Trophoblast cell (in vitro differentiated cells and primary cell): ENCODE data around the gene SPATA21.
A peak's percentile ranks its signal among the peaks of the same experiment; 100 is the strongest.

Source experiments
- DNase-seq, 2 donors: peaks; one replicate each; pipeline ENCODE4 v3.0.0-alpha.2; 2016
- H2AFZ ChIP-seq: 2 replicates; pipeline ENCODE4 v1.6.1; 2013; ENCODE audit warnings: low read length, moderate library complexity, mild to moderate bottlenecking; ENCODE audit not compliant: insufficient read depth, poor library complexity
- H2AK5ac ChIP-seq: 2 replicates; pipeline ENCODE4 v1.6.1; 2013; ENCODE audit warnings: mild to moderate bottlenecking, low read length
- H2BK120ac ChIP-seq: 2 replicates; pipeline ENCODE4 v1.6.1; 2013; ENCODE audit warnings: low read length, mild to moderate bottlenecking, moderate library complexity; ENCODE audit not compliant: insufficient read depth, poor library complexity
- H2BK12ac ChIP-seq: 2 replicates; pipeline ENCODE4 v1.6.1; 2013; ENCODE audit warnings: mild to moderate bottlenecking, low read length, moderate library complexity
- H2BK5ac ChIP-seq: 2 replicates; pipeline ENCODE4 v1.6.1; 2013; ENCODE audit warnings: low read length, low read depth, moderate library complexity, mild to moderate bottlenecking; ENCODE audit not compliant: poor library complexity
- H3K14ac ChIP-seq: 2 replicates; pipeline ENCODE4 v1.6.1; 2013; ENCODE audit warnings: mild to moderate bottlenecking, low read length
- H3K18ac ChIP-seq: 2 replicates; pipeline ENCODE4 v1.6.1; 2013; ENCODE audit warnings: mild to moderate bottlenecking, low read length
- H3K23ac ChIP-seq: 2 replicates; pipeline ENCODE4 v1.6.1; 2013; ENCODE audit warnings: low read length
- H3K27ac ChIP-seq: 2 replicates; pipeline ENCODE4 v1.5.1; 2013; ENCODE audit warnings: low read depth, mild to moderate bottlenecking, inconsistent platforms, low read length, moderate library complexity
- H3K27me3 ChIP-seq: 2 replicates; pipeline ENCODE4 v1.6.1; 2013; ENCODE audit warnings: inconsistent platforms, mild to moderate bottlenecking, low read length, moderate library complexity; ENCODE audit not compliant: insufficient read depth
- H3K36me3 ChIP-seq, 2 experiments: 1 replicate in 1 of 2; 2 replicates in 1 of 2; pipeline ENCODE4 v1.6.1; 2013; ENCODE audit warnings: low read length in 2 of 2, mild to moderate bottlenecking in 2 of 2, moderate library complexity in 1 of 2; ENCODE audit not compliant: insufficient read depth in 2 of 2, control insufficient read depth in 1 of 2
- H3K4ac ChIP-seq: 2 replicates; pipeline ENCODE4 v1.6.1; 2013; ENCODE audit warnings: low read depth, mild to moderate bottlenecking, low read length, moderate library complexity
- H3K4me1 ChIP-seq, 2 experiments: 1 replicate in 1 of 2; 2 replicates in 1 of 2; pipeline ENCODE4 v1.6.1; 2013; ENCODE audit warnings: low read length in 2 of 2, mild to moderate bottlenecking in 2 of 2, moderate library complexity in 1 of 2; ENCODE audit not compliant: insufficient read depth in 2 of 2, control insufficient read depth in 1 of 2
- H3K4me2 ChIP-seq: 2 replicates; pipeline ENCODE4 v1.6.1; 2013; ENCODE audit warnings: inconsistent platforms, mild to moderate bottlenecking, low read length, moderate library complexity
- H3K4me3 ChIP-seq: 2 replicates; pipeline ENCODE4 v1.5.1; 2013; ENCODE audit warnings: mild to moderate bottlenecking, low read depth, low read length, inconsistent platforms
- H3K79me1 ChIP-seq: one replicate; pipeline ENCODE4 v1.6.1; 2013; ENCODE audit warnings: low read length
- H3K79me2 ChIP-seq: 2 replicates; pipeline ENCODE4 v1.6.1; 2013; ENCODE audit warnings: low read length, mild to moderate bottlenecking; ENCODE audit not compliant: control insufficient read depth, insufficient read depth, poor library complexity
- H3K9ac ChIP-seq: 2 replicates; pipeline ENCODE4 v1.6.1; 2013; ENCODE audit warnings: mild to moderate bottlenecking, low read length
- H3K9me3 ChIP-seq: 2 replicates; pipeline ENCODE4 v1.6.1; 2013; ENCODE audit warnings: low read depth, mild to moderate bottlenecking, control low read depth, inconsistent platforms, low read length; ENCODE audit not compliant: insufficient read depth
- H4K12ac ChIP-seq: 2 replicates; pipeline ENCODE4 v1.6.1; 2013; ENCODE audit warnings: low read depth, mild to moderate bottlenecking, low read length, moderate library complexity
- H4K8ac ChIP-seq: 2 replicates; pipeline ENCODE4 v1.6.1; 2013; ENCODE audit warnings: low read depth, mild to moderate bottlenecking, low read length, moderate library complexity
- H4K91ac ChIP-seq: one replicate; pipeline ENCODE4 v1.6.1; 2013; ENCODE audit warnings: low read depth, mild to moderate bottlenecking, low read length, moderate library complexity
- WGBS: extraction: QIAGEN DNeasy Blood & Tissue Kit; methylation state at CpG from one replicate; pipeline ENCODE4 v1.1.7; 2013; ENCODE audit warnings: missing lambda C conversion rate; ENCODE audit not compliant: insufficient read length, insufficient coverage; ENCODE audit errors: extremely low coverage; 5-methylcytosine and 5-hydroxymethylcytosine counted together

SPATA21 gene

DNA sequence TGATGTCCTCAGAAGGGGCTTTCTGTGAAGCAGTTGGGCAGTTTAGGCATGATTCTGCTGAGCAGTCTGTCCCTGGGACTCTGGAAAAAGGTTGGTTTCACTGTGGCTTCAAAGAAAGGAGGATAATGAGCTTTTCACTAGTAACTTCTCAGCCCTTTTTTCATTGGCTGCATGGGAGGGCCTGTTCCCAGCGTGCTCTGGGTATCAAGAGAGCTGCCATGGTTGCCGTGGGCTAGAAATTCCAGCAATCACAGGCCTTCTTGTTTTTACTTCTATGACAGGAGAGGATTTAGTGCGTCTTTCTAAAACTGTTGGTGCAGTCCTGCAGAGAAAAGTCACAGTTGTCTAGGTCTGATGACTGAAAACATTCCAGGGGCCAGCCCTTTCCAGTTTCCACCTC lies 63.0 kb downstream of the SPATA21 start:
- no peaks in the 10 kb centered on the region for H3K79me1 ChIP-seq
- no peak overlapping the region for H3K4me2 ChIP-seq
- H2AK5ac ChIP-seq, result no peak overlapping the region
- H4K91ac ChIP-seq, result no peak overlapping the region
- H3K27ac ChIP-seq, result no peak overlapping the region
- no peak overlapping the region for H2BK12ac ChIP-seq
- no peaks in the 10 kb centered on the region for H3K27me3 ChIP-seq
- H3K36me3 ChIP-seq, result peaks cover 0 to 2% of the 10 kb centered on the region in 2 experiments
- peaks cover 17 to 26% of the 10 kb centered on the region in 2 experiments for H3K4me1 ChIP-seq
- no CpG with 5 or more reads among the region's 3 CpGs for WGBS
- no peak overlapping the region for H4K12ac ChIP-seq
- no peak overlapping the region for H2AFZ ChIP-seq
- H4K8ac ChIP-seq, result no peak overlapping the region
- H3K18ac ChIP-seq, result no peak overlapping the region
- no peak overlapping the region for H3K4ac ChIP-seq
- peaks cover 14% of the 10 kb centered on the region for H3K79me2 ChIP-seq
- H3K9me3 ChIP-seq, result no peaks in the 10 kb centered on the region
- no peak overlapping the region for H2BK5ac ChIP-seq
- H2BK120ac ChIP-seq, result no peak overlapping the region
- H3K14ac ChIP-seq, result no peak overlapping the region
- H3K4me3 ChIP-seq, result no peak overlapping the region
- H3K23ac ChIP-seq, result no peak overlapping the region
- no peak for DNase-seq
- no peak overlapping the region for H3K9ac ChIP-seq

- Histone ChIP-seq H3K4me1 (peaks cover 8 to 25% of the 10 kb centered on the region in 2 experiments), H2AFZ (no peak overlapping the region)
- WGBS, result no CpG with 5 or more reads among the region's 3 CpGs
These were observed 64.5 kb downstream of the SPATA21 start for GRCh38 chr1:16372535-16373285.

DNA sequence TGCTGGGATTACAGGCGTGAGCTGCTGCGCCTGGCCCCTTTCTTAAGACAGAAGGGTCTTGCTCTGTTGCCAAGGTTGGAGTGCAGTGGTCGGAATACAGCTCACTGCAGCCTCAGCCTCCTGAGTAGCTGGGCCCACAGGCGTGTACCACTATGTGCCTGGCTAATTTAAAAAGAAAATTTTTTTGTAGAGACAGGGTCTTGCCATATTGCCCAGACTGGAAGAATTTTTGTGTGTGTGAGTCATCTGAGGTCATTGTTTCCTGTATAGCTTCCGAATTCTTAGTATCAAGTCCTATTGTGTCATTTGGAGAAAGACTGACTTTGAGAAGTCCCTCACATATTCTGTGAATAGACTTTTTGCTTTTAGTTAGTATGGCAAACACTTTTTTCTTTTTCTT lies 65.5 kb downstream of the SPATA21 start:
- Histone ChIP-seq H3K4me3 (no peak overlapping the region), H3K27ac (peak overlapping the region; percentile 6), H3K27me3 (no peaks in the 10 kb centered on the region), H3K9ac (no peak overlapping the region), H2AK5ac (no peak overlapping the region), H2BK120ac (no peak overlapping the region), H3K4ac (peak overlapping the region; percentile 52), H3K36me3 (peaks cover 0 to 2% of the 10 kb centered on the region in 2 experiments), H3K23ac (no peak overlapping the region), H3K4me1 (peaks cover 8 to 21% of the 10 kb centered on the region in 2 experiments), H3K18ac (no peak overlapping the region), H4K8ac (no peak overlapping the region), H2BK5ac (no peak overlapping the region), H3K4me2 (no peak overlapping the region), H4K91ac (no peak overlapping the region), H2BK12ac (no peak overlapping the region), H4K12ac (no peak overlapping the region), H3K9me3 (no peaks in the 10 kb centered on the region), H3K14ac (no peak overlapping the region), H3K79me2 (peaks cover 19% of the 10 kb centered on the region), H3K79me1 (peaks cover 9% of the 10 kb centered on the region), H2AFZ (no peak overlapping the region)
- DNase-seq, result peak; percentile 31 to 70
- WGBS, result no CpG with 5 or more reads among the region's 5 CpGs

More at GRCh38 chr1:16372535-16373285, 64.5 kb downstream of the SPATA21 start:
- Histone ChIP-seq H2BK12ac (no peak overlapping the region), H3K4ac (peak overlapping the region; percentile 42), H3K4me3 (no peak overlapping the region), H4K91ac (no peak overlapping the region), H3K14ac (no peak overlapping the region), H2AK5ac (no peak overlapping the region), H3K18ac (no peak overlapping the region), H3K23ac (no peak overlapping the region), H3K4me2 (no peak overlapping the region), H2BK120ac (no peak overlapping the region), H3K9ac (no peak overlapping the region), H3K9me3 (no peaks in the 10 kb centered on the region), H3K79me1 (peaks cover 2% of the 10 kb centered on the region), H3K79me2 (peaks cover 17% of the 10 kb centered on the region), H2BK5ac (no peak overlapping the region), H4K12ac (no peak overlapping the region), H3K27ac (no peak overlapping the region), H3K36me3 (peaks cover 0 to 2% of the 10 kb centered on the region in 2 experiments), H4K8ac (no peak overlapping the region), H3K27me3 (no peaks in the 10 kb centered on the region)
- DNase-seq, result no peak

DNA sequence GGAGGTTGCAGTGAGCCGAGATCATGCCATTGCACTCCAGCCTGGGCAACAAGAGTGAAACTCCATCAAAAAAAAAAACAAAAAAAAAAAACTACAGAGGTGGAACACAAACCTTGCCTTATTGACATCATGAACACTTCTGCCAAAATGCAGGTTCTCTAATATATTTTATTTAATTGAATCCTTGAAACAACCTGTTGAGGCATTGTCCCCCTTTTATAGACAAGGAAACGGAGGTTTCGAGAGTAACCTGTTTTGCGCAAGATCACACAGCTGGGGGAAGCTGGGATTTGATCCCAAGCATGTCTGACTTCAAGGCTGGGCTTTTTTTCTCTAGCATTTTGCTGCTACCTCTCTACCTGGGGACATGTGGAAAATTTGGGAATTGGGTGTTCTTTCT lies 67.4 kb downstream of the SPATA21 start:
- H3K23ac ChIP-seq, result no peak overlapping the region
- H3K4me2 ChIP-seq, result no peak overlapping the region
- H3K27ac ChIP-seq, result no peak overlapping the region
- peaks cover 0 to 2% of the 10 kb centered on the region in 2 experiments for H3K36me3 ChIP-seq
- peaks cover 9% of the 10 kb centered on the region for H3K79me1 ChIP-seq
- H3K18ac ChIP-seq, result no peak overlapping the region
- no CpG with 5 or more reads among the region's 4 CpGs for whole genome bisulfite sequencing
- H3K79me2 ChIP-seq, result peaks cover 19% of the 10 kb centered on the region
- DNase-seq, result no peak
- peaks cover 5 to 11% of the 10 kb centered on the region in 2 experiments for H3K4me1 ChIP-seq
- H4K12ac ChIP-seq, result no peak overlapping the region
- no peak overlapping the region for H2BK120ac ChIP-seq
- no peak overlapping the region for H4K8ac ChIP-seq
- H2BK12ac ChIP-seq, result no peak overlapping the region
- no peak overlapping the region for H3K9ac ChIP-seq
- no peak overlapping the region for H4K91ac ChIP-seq
- H3K14ac ChIP-seq, result no peak overlapping the region
- no peak overlapping the region for H2AK5ac ChIP-seq
- no peak overlapping the region for H3K4me3 ChIP-seq
- H2BK5ac ChIP-seq, result no peak overlapping the region
- peak overlapping the region; percentile 88 for H3K4ac ChIP-seq
- H2AFZ ChIP-seq, result no peak overlapping the region
- H3K9me3 ChIP-seq, result no peaks in the 10 kb centered on the region
- no peaks in the 10 kb centered on the region for H3K27me3 ChIP-seq
